Stimulated activated CD8-positive, alpha-beta memory T cell treated with anti-CD3 and anti-CD28 coated beads, Interleukin-4, amount 100 ng/mL, for 48 hours (primary cell): ENCODE results near the gene PTCRA.
"Not testable (repeated sequence)": the region's sequence is repeated elsewhere in the genome, so short reads cannot be mapped to it uniquely, and the experiment has no call there.

Source experiments
- DNase-seq: peaks from one replicate; pipeline ENCODE4 v3.0.0-alpha.2; 2020

The PTCRA gene

GRCh38 chr6:42907336-42907735 is 8.5 kb upstream of the PTCRA start:
- no peak for DNase-seq

GRCh38 chr6:42909835-42910234 is 6.0 kb upstream of the PTCRA start:
- no peak for DNase-seq

GRCh38 chr6:42911171-42912021 is 4.5 kb upstream of the PTCRA start:
- DNase-seq, result no peak

GRCh38 chr6:42914546-42914945 is 1.3 kb upstream of the PTCRA start:
- no peak for DNase-seq

GRCh38 chr6:42916288-42916687 is 435 bp downstream of the PTCRA start:
- no peak for DNase-seq

- no peak for DNase-seq
These were observed 5.9 kb downstream of the PTCRA start for GRCh38 chr6:42921801-42922200.

GRCh38 chr6:42923666-42924065 is 7.8 kb downstream of the PTCRA start:
- DNase-seq, result no peak

- no peak for DNase-seq
These were observed 9.5 kb downstream of the PTCRA start for GRCh38 chr6:42925248-42925857.

- DNase-seq, result peak; percentile 95
These were observed 13.3 kb downstream of the PTCRA start, which contains the start of gene CNPY3 for GRCh38 chr6:42928986-42929820. Gene CNPY3 (plus strand): TSS chr6:42929480. CDS start chr6:42929571, 91 bp downstream.

- peak; percentile 76 for DNase-seq
These were observed 14.0 kb downstream of the PTCRA start for GRCh38 chr6:42929821-42930360.

GRCh38 chr6:42932412-42932811 is 16.6 kb downstream of the PTCRA start:
- DNase-seq, result no peak

- no peak for DNase-seq
These were observed 17.4 kb downstream of the PTCRA start for GRCh38 chr6:42933205-42933604.

GRCh38 chr6:42935322-42935721 is 19.5 kb downstream of the PTCRA start:
- DNase-seq, result no peak

- DNase-seq, result no peak
These were observed 20.5 kb downstream of the PTCRA start for GRCh38 chr6:42936398-42936797.

GRCh38 chr6:42937548-42938427 is 21.9 kb downstream of the PTCRA start:
- no peak for DNase-seq

GRCh38 chr6:42938428-42938796 is 22.6 kb downstream of the PTCRA start:
- no peak for DNase-seq

- DNase-seq, result no peak
These were observed 23.3 kb downstream of the PTCRA start for GRCh38 chr6:42938987-42939809.

GRCh38 chr6:42939810-42940167 is 23.9 kb downstream of the PTCRA start:
- no peak for DNase-seq

- no peak for DNase-seq
These were observed 24.7 kb downstream of the PTCRA start for GRCh38 chr6:42940493-42941045.

- DNase-seq, result not testable (repeated sequence)
These were observed 25.5 kb downstream of the PTCRA start for GRCh38 chr6:42941356-42941755.

GRCh38 chr6:42942444-42942843 is 26.6 kb downstream of the PTCRA start:
- DNase-seq, result no peak
